Pancreas (tissue), 10 donors: ENCODE data around the gene SHOX. TPM values are rescaled to one million over a fixed set of nuclear protein-coding genes. Genes with fewer than 3 reads are reported as not detected.
"Not testable (repeated sequence)": the region's sequence is repeated elsewhere in the genome, so short reads cannot be mapped to it uniquely, and the experiment has no call there.

ENCODE experiments used
- ATAC-seq, 4 donors: fragments of 200-7000 bp; cut with Tn5 transposase; one replicate each; pipeline versions ENCODE4 v1.8.0 to v1.9.1; 2020; ENCODE audit warnings: mild to moderate bottlenecking in 4 of 4, moderate library complexity in 4 of 4
- DNase-seq, 6 donors: peaks; one replicate each; pipeline ENCODE4 v3.0.0-alpha.2; 2020
- FAIRE-seq: peaks from 2 replicates; lab custom pipeline; 2012; peaks lifted over from hg19 to GRCh38; lab: Jason Lieb, UNC
- H3K27ac ChIP-seq, 4 donors: fragments of 200-600 bp; sonication (generic); 1 replicate in 3 of 4; 2 replicates in 1 of 4; pipeline versions ENCODE4 v1.5.0 to v1.8.0; 2020
- H3K27me3 ChIP-seq, 4 donors: fragments of 200-600 bp; one replicate each; pipeline ENCODE4 v1.8.0; 2021
- H3K36me3 ChIP-seq, 3 donors: fragments of 200-600 bp; sonication (generic) in 1 of 3; one replicate each; pipeline versions ENCODE4 v1.5.0 to v1.8.0; 2020 to 2021
- H3K4me1 ChIP-seq, 3 donors: fragments of 200-600 bp; one replicate each; pipeline ENCODE4 v1.8.0; 2021
- H3K4me3 ChIP-seq, 4 donors: fragments of 200-600 bp; sonication (generic) in 2 of 4; one replicate each; pipeline versions ENCODE4 v1.5.0 to v1.8.0; 2020 to 2021
- H3K9me3 ChIP-seq, 4 donors: fragments of 200-600 bp; one replicate each; pipeline ENCODE4 v1.8.0; 2021
- CTCF ChIP-seq, 4 donors: fragments of 200-600 bp; sonication (generic) in 3 of 4; IDR thresholded peaks; one replicate each; pipeline versions ENCODE4 v1.5.0 to v1.8.0; 2021; ENCODE audit warnings: antibody characterized with exemption in 4 of 4
- WGBS, 2 donors: extraction: QIAGEN DNeasy Blood & Tissue Kit; methylation state at CpG; one replicate each; pipeline ENCODE4 v1.1.7; 2013; 5-methylcytosine and 5-hydroxymethylcytosine counted together
- intact Hi-C, 3 donors: fragments of 100-400 bp; cut with DNase I; formaldehyde crosslinking; loops; one replicate each; pipeline versions ENCODE4 v1.11.1 to v1.14.2; 2022
- polyA plus RNA-seq, 2 donors: library from polyadenylated mRNA; stranded (reverse); fragments of 200-250 nt; gene quantifications; one replicate each; pipeline ENCODE4 v1.2.3, GENCODE V29; 2013
- total RNA-seq, 6 donors: library from RNA; stranded (reverse); fragmentation: NEBNext Ultra II Directional in 4 of 6; extraction: Animal tissue kit (Norgen Biotek cat#: 25700) in 4 of 6; gene quantifications; one replicate each; pipeline versions ENCODE4 v1.2.1 to v1.2.4, GENCODE V29; 2021 to 2023
- donor health status: healthy with polysubstance abuse.
- donor health status: DM: no; HTN: no; CAD: no; lungs with moderate emphysema.
- donor health status: DM: no; HTN: no; CAD: no.
- donor health status: control.
- donor health status: control.
- donor health status: Bipolar disorder and iron deficiency.
- donor health status: DM: yes; HTN: yes; CAD: no.
- donor health status: DM: no; HTN: no; CAD: no.
- donor health status: DM: no; HTN: no; CAD: no.
- donor health status: DM: yes; HTN: yes; CAD: no.

The SHOX gene
- total and polyA plus RNA-seq, 8 donors = not detected

- Histone ChIP-seq H3K27ac (no peak overlapping the region), H3K36me3 (no peaks in the 10 kb centered on the region), H3K27me3 (peaks cover 0 to 20% (median 0%) of the 10 kb centered on the region in 4 donors), H3K9me3 (no peaks in the 10 kb centered on the region), H3K4me3 (no peak overlapping the region), H3K4me1 (no peaks in the 10 kb centered on the region)
- FAIRE-seq (no peak), DNase-seq (no peak), ATAC-seq (no peak)
- TF ChIP-seq CTCF (IDR thresholded peaks at IDR 0.05) = no peak
- 2 to 3% methylated on average over 47 to 50 of the region's 50 CpGs for WGBS, 2 donors
- intact Hi-C loops = no loop called here
Observed at GRCh38 chrX:623599-624315, 6.8 kb upstream of the SHOX start.

- intact Hi-C loops = no loop called here
- ATAC-seq = no peak
- H3K27ac ChIP-seq = no peak overlapping the region
- H3K36me3 ChIP-seq = no peaks in the 10 kb centered on the region
- H3K4me3 ChIP-seq = no peak overlapping the region
- no peaks in the 10 kb centered on the region for H3K9me3 ChIP-seq
- peaks cover 0 to 9% (median 2%) of the 10 kb centered on the region in 4 donors for H3K27me3 ChIP-seq
- no peak for DNase-seq
- FAIRE-seq = no peak
- no peaks in the 10 kb centered on the region for H3K4me1 ChIP-seq
- WGBS, 2 donors = 7 to 9% methylated on average over 12 of the region's 12 CpGs
- TF ChIP-seq CTCF (IDR thresholded peaks at IDR 0.05) = no peak
Observed at GRCh38 chrX:625137-625691, 5.4 kb upstream of the SHOX start.

- DNase-seq, H3K4me1 ChIP-seq, intact Hi-C loops, H3K36me3 ChIP-seq, H3K9me3 ChIP-seq, ATAC-seq, H3K4me3 ChIP-seq, H3K27ac ChIP-seq: not testable (repeated sequence)
- whole genome bisulfite sequencing, 2 donors = 32 to 52% methylated on average over 1 to 2 of the region's 2 CpGs
- peaks cover 0 to 14% (median 2%) of the 10 kb centered on the region in 4 donors for H3K27me3 ChIP-seq
- FAIRE-seq = peak; percentile 84
Observed at GRCh38 chrX:626047-626446, 4.5 kb upstream of the SHOX start.

- DNase-seq = no peak
Observed at GRCh38 chrX:626745-627509, 3.7 kb upstream of the SHOX start.

More at GRCh38 chrX:626745-627509, 3.7 kb upstream of the SHOX start:
- 3 to 4% methylated on average over 13 of the region's 13 CpGs for WGBS, 2 donors
- H3K27ac ChIP-seq = no peak overlapping the region
- intact Hi-C loops = no loop called here
- TF ChIP-seq CTCF (IDR thresholded peaks at IDR 0.05) = no peak
- H3K27me3 ChIP-seq = peaks cover 0 to 14% (median 2%) of the 10 kb centered on the region in 4 donors
- no peaks in the 10 kb centered on the region for H3K36me3 ChIP-seq
- no peaks in the 10 kb centered on the region for H3K4me1 ChIP-seq
- ATAC-seq (no peak), FAIRE-seq (no peak)
- H3K4me3 ChIP-seq = no peak overlapping the region
- H3K9me3 ChIP-seq = no peaks in the 10 kb centered on the region
